Activated naive CD8-positive, alpha-beta T cell treated with anti-CD3 and anti-CD28 coated beads, Interleukin-2, amount 10 ng/mL, durations not matched to agents 7 days and 5 days (primary cell): ENCODE measurements around the gene MCEMP1. TPM values are rescaled to one million over a fixed set of nuclear protein-coding genes. Genes with fewer than 3 reads are reported as not detected.
A peak's percentile ranks its signal among the peaks of the same experiment; 100 is the strongest.

Experiments used
- ATAC-seq: fragments of 150-1000 bp; cut with Tn5 transposase; one replicate; pipeline ENCODE4 v1.10.0; 2021; ENCODE audit warnings: low read depth, moderate library complexity
- POLR2A ChIA-PET: fragments of 350-600 bp; sonication (Branson Sonifier 250); formaldehyde crosslinking; loops from one replicate; lab custom pipeline; 2021; ENCODE audit warnings: antibody characterized with exemption; lab: Charles Lee
- DNase-seq: peaks from one replicate; pipeline ENCODE4 v3.0.0; 2021
- H3K27ac Mint-ChIP-seq: one replicate; pipeline ENCODE4 v1.8.0; 2022; ENCODE audit warnings: mild to moderate bottlenecking, mixed read lengths
- H3K27me3 Mint-ChIP-seq: one replicate; pipeline ENCODE4 v1.8.0; 2022; ENCODE audit warnings: mild to moderate bottlenecking, moderate library complexity, mixed read lengths
- H3K36me3 Mint-ChIP-seq: one replicate; pipeline ENCODE4 v1.8.0; 2021; ENCODE audit warnings: mild to moderate bottlenecking, mixed read lengths
- H3K4me1 Mint-ChIP-seq: one replicate; pipeline ENCODE4 v1.8.0; 2021; ENCODE audit warnings: mixed read lengths
- H3K4me3 Mint-ChIP-seq: one replicate; pipeline ENCODE4 v1.8.0; 2022; ENCODE audit warnings: mild to moderate bottlenecking, moderate library complexity, mixed read lengths
- H3K9me3 Mint-ChIP-seq: one replicate; pipeline ENCODE4 v1.8.0; 2021; ENCODE audit warnings: mixed read lengths
- total RNA-seq, 2 experiments: library from RNA; stranded (reverse); gene quantifications; one replicate each; pipeline ENCODE4 v1.2.3, GENCODE V29; 2021

Gene MCEMP1
- total RNA-seq, 2 experiments from 2014 or later: not detected

- Mint-ChIP-seq H3K4me3 (peak within 1 kb of the TSS; percentile 79), H3K27ac (peak within 1 kb of the TSS; percentile 88), H3K4me1 (peaks cover 16% of the 10 kb centered on the region), H3K9me3 (no peaks in the 10 kb centered on the region), H3K27me3 (peaks cover 20% of the 10 kb centered on the region), H3K36me3 (no peaks in the 10 kb centered on the region)
- DNase-seq: no peak
- POLR2A ChIA-PET: interaction anchor here (0.6 to 4.0 kb wide), 5 partner anchors 12 to 113 kb away, joined by 3 to 33 read pairs (median 4); partner anchors contain the start of genes PET100, TRAPPC5 and XAB2
- ATAC-seq: peak; percentile 37
Measured at GRCh38 chr19:7668842-7669241, 8.0 kb upstream of the MCEMP1 start, which contains the start of gene RETN. RETN (plus strand) TSS chr19:7669049; CDS start chr19:7669327, 278 bp downstream.

DNA sequence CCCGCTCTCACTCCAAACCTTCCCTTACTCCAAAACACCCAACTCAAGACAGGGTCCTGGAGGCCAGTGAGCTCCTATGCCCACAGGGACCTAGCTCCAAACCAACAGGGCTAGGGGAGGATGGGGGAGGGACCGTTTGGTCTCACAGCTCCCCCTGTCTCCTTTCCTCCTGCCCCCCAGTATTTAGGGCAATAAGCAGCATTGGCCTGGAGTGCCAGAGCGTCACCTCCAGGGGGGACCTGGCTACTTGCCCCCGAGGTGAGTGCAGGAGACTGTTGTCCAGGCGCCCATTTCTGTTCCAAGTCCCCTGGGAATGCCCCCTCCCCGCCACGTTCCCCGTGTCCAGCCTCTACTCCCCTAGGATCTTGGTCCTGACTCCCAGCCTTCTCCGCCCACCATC, 7.2 kb upstream of the MCEMP1 start:
- DNase-seq (no peak), ATAC-seq (no peak)
- Mint-ChIP-seq H3K4me3 (peak overlapping the region; percentile 79), H3K4me1 (peaks cover 24% of the 10 kb centered on the region), H3K27me3 (peaks cover 22% of the 10 kb centered on the region), H3K27ac (peak overlapping the region; percentile 88), H3K36me3 (no peaks in the 10 kb centered on the region), H3K9me3 (no peaks in the 10 kb centered on the region)
- POLR2A ChIA-PET: interaction anchor here (1.2 to 4.0 kb wide), 4 partner anchors 11 to 40 kb away, joined by 3 to 33 read pairs (median 6); partner anchors contain the start of genes PET100, TRAPPC5 and XAB2

GRCh38 chr19:7670150-7670783, 6.6 kb upstream of the MCEMP1 start:
- Mint-ChIP-seq H3K27me3 (peaks cover 22% of the 10 kb centered on the region), H3K4me1 (peaks cover 24% of the 10 kb centered on the region), H3K9me3 (no peaks in the 10 kb centered on the region), H3K4me3 (peak overlapping the region; percentile 79), H3K36me3 (no peaks in the 10 kb centered on the region), H3K27ac (peak overlapping the region; percentile 86)
- POLR2A ChIA-PET: interaction anchor here (0.6 to 4.0 kb wide), 3 partner anchors 11 to 17 kb away, joined by 5 to 33 read pairs (median 9); partner anchors contain the start of gene TRAPPC5
- ATAC-seq: peak; percentile 81
- DNase-seq: peak; percentile 75

GRCh38 chr19:7670790-7671189, 6.1 kb upstream of the MCEMP1 start:
- Mint-ChIP-seq H3K4me1 (peaks cover 26% of the 10 kb centered on the region), H3K4me3 (peak overlapping the region; percentile 79), H3K9me3 (no peaks in the 10 kb centered on the region), H3K27ac (peak overlapping the region; percentile 86), H3K36me3 (no peaks in the 10 kb centered on the region), H3K27me3 (peaks cover 22% of the 10 kb centered on the region)
- DNase-seq (no peak), ATAC-seq (no peak)
- POLR2A ChIA-PET: interaction anchor here (0.6 to 4.0 kb wide), 3 partner anchors 10 to 18 kb away, joined by 5 to 33 read pairs (median 9); partner anchors contain the start of gene TRAPPC5

- Mint-ChIP-seq H3K9me3 (no peaks in the 10 kb centered on the region), H3K4me1 (peaks cover 42% of the 10 kb centered on the region), H3K36me3 (no peaks in the 10 kb centered on the region), H3K27ac (no peak overlapping the region), H3K4me3 (no peak overlapping the region), H3K27me3 (peaks cover 28% of the 10 kb centered on the region)
- POLR2A ChIA-PET: no interaction called here
- no peak for DNase-seq
- no peak for ATAC-seq
Measured at GRCh38 chr19:7672522-7672921, 4.4 kb upstream of the MCEMP1 start.

GRCh38 chr19:7674010-7675005, 2.6 kb upstream of the MCEMP1 start:
- H3K4me1 Mint-ChIP-seq: peaks cover 49% of the 10 kb centered on the region
- DNase-seq (no peak), ATAC-seq (no peak)
- peaks cover 31% of the 10 kb centered on the region for H3K27me3 Mint-ChIP-seq
- no peak overlapping the region for H3K27ac Mint-ChIP-seq
- no peak overlapping the region for H3K4me3 Mint-ChIP-seq
- POLR2A ChIA-PET: interaction anchor here (0.9 kb wide), 1 partner anchor 45 kb away, joined by 4 read pairs; the partner anchor contains the start of genes PET100 and XAB2
- H3K36me3 Mint-ChIP-seq: no peaks in the 10 kb centered on the region
- no peaks in the 10 kb centered on the region for H3K9me3 Mint-ChIP-seq

DNA sequence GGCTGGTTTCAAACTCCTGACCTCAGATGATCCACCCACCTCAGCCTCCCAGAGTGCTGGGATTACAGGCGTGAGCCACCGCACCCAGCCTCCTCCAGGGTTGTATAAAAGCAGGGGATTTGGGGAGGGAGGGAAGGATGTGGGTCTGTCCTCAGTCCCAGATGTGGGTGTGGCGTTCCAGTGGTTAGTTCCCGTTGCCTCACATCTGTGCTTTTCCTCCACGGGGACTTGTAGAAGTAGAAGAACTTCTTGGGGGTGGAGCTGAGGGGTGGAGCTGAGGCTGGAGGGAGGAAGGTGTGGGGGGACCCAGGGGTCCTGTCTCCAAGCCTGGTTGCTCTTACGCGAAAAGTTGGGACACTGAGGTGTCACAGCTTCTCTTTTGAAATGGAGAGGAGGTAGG, 514 bp upstream of the MCEMP1 start:
- Mint-ChIP-seq H3K4me1 (peaks cover 48% of the 10 kb centered on the region), H3K27ac (peak overlapping the region; percentile 34)

GRCh38 chr19:7677669-7678311, 900 bp downstream of the MCEMP1 start:
- no peak for ATAC-seq
- Mint-ChIP-seq H3K9me3 (no peaks in the 10 kb centered on the region), H3K4me1 (peaks cover 50% of the 10 kb centered on the region), H3K36me3 (peaks cover 1% of the 10 kb centered on the region), H3K27me3 (peaks cover 20% of the 10 kb centered on the region), H3K4me3 (no peak overlapping the region), H3K27ac (no peak overlapping the region)
- no peak for DNase-seq
- POLR2A ChIA-PET: interaction anchor here (0.9 to 1.0 kb wide), 2 partner anchors 40 to 48 kb away, joined by 3 to 4 read pairs; partner anchors contain the start of genes PET100 and XAB2

More for the DNA sequence above, 514 bp upstream of the MCEMP1 start:
- Mint-ChIP-seq H3K4me3 (peak overlapping the region; percentile 65), H3K27me3 (peaks cover 27% of the 10 kb centered on the region), H3K36me3 (no peaks in the 10 kb centered on the region), H3K9me3 (no peaks in the 10 kb centered on the region)
- DNase-seq (no peak), ATAC-seq (no peak)
- POLR2A ChIA-PET: interaction anchor here (2.4 kb wide), 1 partner anchor 19 kb away, joined by 6 read pairs; no protein-coding TSS in a partner anchor

DNA sequence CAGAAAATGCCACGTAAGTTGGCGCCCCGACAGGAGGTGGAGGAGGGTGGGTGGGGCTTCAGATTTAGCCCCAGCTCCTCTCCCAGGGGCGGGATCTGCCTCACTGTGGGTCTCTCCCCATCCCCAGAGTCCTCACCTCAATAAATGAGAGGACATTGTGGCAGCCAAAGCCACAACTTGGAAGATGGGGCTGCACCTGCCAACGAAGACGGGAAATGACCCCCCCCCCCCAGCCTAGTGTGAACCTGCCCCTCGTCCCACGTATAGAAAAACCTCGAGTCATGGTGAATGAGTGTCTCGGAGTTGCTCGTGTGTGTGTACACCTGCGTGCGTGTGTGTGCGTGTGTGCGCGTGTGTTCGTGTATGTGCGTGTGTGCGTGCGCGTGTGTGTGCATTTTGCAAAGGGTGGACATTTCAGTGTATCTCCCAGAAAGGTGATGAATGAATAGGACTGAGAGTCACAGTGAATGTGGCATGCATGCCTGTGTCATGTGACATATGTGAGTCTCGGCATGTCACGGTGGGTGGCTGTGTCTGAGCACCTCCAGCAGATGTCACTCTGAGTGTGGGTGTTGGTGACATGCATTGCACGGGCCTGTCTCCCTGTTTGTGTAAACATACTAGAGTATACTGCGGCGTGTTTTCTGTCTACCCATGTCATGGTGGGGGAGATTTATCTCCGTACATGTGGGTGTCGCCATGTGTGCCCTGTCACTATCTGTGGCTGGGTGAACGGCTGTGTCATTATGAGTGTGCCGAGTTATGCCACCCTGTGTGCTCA, 2.3 kb downstream of the MCEMP1 start:
- ATAC-seq: peak; percentile 50

GRCh38 chr19:7679771-7680605, 3.1 kb downstream of the MCEMP1 start:
- peak overlapping the region; percentile 95 for H3K27ac Mint-ChIP-seq

More for the DNA sequence above, 2.3 kb downstream of the MCEMP1 start:
- Mint-ChIP-seq H3K9me3 (no peaks in the 10 kb centered on the region), H3K4me1 (peaks cover 45% of the 10 kb centered on the region), H3K36me3 (peaks cover 4% of the 10 kb centered on the region), H3K27ac (peak overlapping the region; percentile 74), H3K4me3 (peak overlapping the region; percentile 61), H3K27me3 (peaks cover 13% of the 10 kb centered on the region)
- POLR2A ChIA-PET: interaction anchor here (0.9 kb wide), 2 partner anchors 31 to 50 kb away, joined by 3 to 4 read pairs; partner anchors contain the start of genes PET100 and XAB2
- peak; percentile 51 for DNase-seq

More at GRCh38 chr19:7679771-7680605, 3.1 kb downstream of the MCEMP1 start:
- POLR2A ChIA-PET: interaction anchor here (0.7 to 2.2 kb wide), 11 partner anchors 10 to 514 kb away, joined by 3 to 16 read pairs (median 6); partner anchors contain the start of genes PET100, RETN, STXBP2 and XAB2
- peaks cover 13% of the 10 kb centered on the region for H3K27me3 Mint-ChIP-seq
- ATAC-seq: no peak
- no peak for DNase-seq
- H3K4me3 Mint-ChIP-seq: peak overlapping the region; percentile 94
- no peaks in the 10 kb centered on the region for H3K9me3 Mint-ChIP-seq
- peaks cover 4% of the 10 kb centered on the region for H3K36me3 Mint-ChIP-seq
- peaks cover 40% of the 10 kb centered on the region for H3K4me1 Mint-ChIP-seq
